Measurements from ENCODE around the gene VPS18. TPM values are rescaled to one million over a fixed set of nuclear protein-coding genes. Genes with fewer than 3 reads are reported as not detected.

Gene VPS18, protein sequence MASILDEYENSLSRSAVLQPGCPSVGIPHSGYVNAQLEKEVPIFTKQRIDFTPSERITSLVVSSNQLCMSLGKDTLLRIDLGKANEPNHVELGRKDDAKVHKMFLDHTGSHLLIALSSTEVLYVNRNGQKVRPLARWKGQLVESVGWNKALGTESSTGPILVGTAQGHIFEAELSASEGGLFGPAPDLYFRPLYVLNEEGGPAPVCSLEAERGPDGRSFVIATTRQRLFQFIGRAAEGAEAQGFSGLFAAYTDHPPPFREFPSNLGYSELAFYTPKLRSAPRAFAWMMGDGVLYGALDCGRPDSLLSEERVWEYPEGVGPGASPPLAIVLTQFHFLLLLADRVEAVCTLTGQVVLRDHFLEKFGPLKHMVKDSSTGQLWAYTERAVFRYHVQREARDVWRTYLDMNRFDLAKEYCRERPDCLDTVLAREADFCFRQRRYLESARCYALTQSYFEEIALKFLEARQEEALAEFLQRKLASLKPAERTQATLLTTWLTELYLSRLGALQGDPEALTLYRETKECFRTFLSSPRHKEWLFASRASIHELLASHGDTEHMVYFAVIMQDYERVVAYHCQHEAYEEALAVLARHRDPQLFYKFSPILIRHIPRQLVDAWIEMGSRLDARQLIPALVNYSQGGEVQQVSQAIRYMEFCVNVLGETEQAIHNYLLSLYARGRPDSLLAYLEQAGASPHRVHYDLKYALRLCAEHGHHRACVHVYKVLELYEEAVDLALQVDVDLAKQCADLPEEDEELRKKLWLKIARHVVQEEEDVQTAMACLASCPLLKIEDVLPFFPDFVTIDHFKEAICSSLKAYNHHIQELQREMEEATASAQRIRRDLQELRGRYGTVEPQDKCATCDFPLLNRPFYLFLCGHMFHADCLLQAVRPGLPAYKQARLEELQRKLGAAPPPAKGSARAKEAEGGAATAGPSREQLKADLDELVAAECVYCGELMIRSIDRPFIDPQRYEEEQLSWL
- total RNA-seq: 38.9 and 42.8 TPM in 2 replicates

DNA sequence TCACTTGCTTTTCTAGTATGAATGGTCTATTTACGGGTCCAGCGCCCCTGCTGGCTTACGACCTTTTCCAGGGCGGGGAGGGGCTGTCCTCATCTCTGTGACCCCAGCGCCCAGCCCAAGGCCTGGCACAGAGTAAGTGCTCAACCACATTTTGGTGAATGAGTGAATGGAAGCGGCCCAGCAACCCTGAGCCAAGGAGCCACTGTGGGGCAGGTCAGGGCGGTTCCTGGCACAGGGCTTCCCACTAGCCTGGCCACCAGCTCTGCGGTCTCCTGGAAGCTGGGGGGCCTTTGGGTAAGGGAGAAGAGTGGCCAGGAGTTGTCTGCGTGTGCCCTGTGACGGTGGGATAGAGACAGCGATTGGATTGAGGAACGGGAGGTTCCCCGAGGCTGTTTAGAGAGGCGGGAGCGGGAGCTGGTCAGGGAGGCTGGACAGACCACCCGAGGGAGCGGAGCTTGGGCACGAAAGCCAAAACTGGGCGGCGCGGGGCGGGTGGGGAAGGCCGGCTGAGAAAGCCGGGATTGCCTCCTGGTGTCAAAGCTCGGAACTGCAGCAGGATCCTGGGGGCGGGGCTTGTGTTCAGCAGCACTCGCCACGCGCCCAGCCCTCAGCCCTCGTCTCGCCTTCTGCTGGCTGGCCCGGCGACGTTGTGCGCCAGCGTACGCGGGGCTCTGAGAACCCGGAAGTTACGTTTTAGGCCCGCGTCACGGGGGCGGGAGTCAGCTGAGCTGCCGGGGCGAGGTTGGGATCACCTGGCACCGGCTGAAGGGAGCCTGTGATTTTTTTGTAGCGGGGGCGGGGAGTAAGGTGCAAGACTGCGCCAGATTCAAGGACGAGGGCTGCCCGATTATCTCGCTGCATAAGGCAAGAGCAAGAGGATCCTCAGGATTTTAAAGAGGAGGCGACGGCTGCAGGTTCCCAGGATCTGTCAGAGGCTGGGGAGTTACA is at the start of gene VPS18:
Gene VPS18, plus strand, starts transcription at position 718 of the 948 bp plus-strand sequence. CDS start 319 bp downstream, outside the sequence.

DNA sequence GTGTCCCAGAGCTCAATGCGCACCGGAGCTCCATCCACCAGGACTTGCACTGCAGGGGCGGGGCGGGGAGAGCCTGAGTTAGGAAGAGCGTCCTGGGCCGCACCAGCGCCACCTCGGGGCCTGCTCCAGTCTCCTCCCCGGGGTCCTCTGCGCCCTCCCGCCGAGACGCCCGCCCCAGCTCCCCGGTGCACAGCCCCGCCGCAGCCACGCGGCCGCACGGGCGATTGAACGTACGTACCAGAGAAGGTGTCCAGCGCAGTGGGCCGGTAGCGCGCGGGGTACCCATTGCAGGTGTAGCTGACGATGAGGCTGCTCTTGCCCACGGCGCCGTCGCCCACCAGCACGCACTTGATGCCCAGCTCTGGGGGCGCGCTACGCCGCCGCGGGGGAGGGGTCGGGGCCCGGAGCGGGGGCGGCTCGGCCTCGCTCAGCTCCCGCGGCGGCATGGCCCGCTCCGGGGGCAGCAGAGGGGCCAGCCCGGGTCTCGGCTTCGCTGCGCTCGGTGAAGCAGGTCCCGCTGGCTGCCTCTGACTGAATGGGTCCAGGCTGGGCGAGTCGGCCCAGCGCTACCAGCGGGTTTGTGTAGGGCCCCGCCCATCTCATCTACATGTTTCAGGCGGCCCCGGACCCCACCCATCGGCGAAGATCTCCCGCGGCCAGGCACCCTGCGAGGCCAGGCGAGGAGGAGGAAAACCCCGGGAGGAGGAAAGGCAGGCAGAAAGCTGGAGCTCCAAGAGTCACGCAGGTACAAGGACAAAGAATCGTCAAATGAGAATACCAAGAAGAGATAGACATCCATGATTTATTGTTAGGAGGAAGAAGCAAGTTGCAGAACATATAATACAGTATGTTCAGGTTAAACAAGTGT is 20.3 kb upstream of the VPS18 start, which contains the start of gene RHOV:
Gene RHOV, minus strand, starts transcription at position 541 of the 868 bp plus-strand sequence. Its CDS starts 95 bp downstream, at position 446.

DNA sequence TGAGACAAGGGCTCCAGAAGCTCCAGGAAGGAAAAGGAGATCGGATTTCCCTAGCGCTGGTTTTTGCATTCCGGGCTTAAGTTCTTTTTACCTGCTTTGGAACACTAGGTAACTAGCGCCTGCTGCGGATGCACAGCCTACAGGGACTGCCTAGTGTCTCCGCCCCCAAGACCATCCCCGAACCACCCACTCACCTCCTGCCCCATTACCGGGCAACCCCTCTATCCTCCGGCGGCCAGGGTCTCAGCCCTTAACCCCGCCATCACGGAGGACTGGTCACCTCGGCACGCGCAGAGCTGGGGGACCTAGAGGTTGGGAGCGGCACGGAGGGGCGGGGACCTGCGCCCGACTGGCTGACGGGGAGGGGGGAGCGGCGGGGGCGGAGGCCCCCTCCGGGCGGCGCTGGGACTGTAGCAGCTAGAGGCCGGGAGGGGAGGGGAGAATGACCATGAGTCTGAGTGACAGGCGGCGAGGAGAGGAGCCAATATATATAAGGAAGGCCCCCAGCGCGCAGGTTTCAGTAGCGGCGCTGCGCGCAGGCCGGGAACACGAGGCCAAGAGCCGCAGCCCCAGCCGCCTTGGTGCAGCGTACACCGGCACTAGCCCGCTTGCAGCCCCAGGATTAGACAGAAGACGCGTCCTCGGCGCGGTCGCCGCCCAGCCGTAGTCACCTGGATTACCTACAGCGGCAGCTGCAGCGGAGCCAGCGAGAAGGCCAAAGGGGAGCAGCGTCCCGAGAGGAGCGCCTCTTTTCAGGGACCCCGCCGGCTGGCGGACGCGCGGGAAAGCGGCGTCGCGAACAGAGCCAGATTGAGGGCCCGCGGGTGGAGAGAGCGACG is 34.8 kb downstream of the VPS18 start, which contains the start of gene DLL4:
Gene DLL4, plus strand, starts transcription at position 520 of the 839 bp plus-strand sequence. CDS start 329 bp downstream, outside the sequence.

DNA sequence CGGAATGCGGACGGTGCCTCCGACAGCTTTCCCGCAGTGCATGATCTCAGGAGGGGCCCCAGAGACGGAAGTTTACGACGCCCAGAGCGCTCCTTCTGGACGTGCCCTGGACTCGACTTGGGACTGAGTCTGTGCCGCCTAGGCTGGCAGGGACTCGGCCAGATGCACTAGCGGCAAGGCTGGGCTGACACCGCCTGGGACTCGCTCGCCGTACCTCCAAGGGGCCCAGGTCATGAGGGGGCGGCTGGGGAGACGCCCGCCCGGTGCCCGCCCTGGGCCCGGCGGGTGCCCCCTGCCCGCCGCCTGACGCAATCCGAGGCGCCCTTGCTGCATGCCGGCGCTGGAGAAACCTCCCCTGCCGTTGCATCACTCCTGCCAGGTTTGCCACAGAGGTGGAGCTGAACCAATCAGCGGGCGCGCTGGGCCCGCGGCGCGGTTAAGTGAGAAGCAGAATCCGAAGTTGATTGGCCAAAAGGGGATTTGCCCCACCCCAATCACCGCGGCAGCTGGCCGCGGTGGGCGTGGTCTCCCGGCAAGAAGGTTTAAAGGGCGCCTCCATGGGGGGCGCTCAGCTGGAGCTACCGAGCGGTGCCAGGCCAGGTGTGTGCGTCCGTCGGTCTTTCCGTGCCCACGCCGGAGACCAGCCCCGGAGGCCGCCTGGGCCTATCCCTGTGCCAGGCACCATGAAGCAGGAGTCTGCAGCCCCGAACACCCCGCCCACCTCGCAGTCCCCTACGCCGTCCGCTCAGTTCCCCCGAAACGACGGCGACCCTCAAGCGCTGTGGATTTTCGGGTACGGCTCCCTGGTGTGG is 58.9 kb downstream of the VPS18 start, which contains the start of gene CHAC1:
Gene CHAC1, plus strand, starts transcription at position 571 of the 812 bp plus-strand sequence. Its CDS starts 113 bp downstream, at position 684.

Small RNA genes lying within 50 kb of the gene (small RNA-seq; reads per million reads assigned to genes)
- gene AC025166.1: not detected
- gene ISCA1P4: not detected

Other genes starting within 250 kb of the VPS18 start
- 4.0 and 4.5 TPM in 2 replicates for gene RAD51, start 199.3 kb upstream of the VPS18 start, total RNA-seq
- gene RMDN3, start 139.2 kb upstream of the VPS18 start, total RNA-seq: 11.5 and 13.2 TPM in 2 replicates
- gene GCHFR, start 130.4 kb upstream of the VPS18 start, total RNA-seq: 0.37 and 0.78 TPM in 2 replicates
- gene C15orf62, start 124.5 kb upstream of the VPS18 start, total RNA-seq: not detected in 2 replicates
- gene ZFYVE19, start 87.4 kb upstream of the VPS18 start, total RNA-seq: 13.9 and 16.9 TPM in 2 replicates
- gene DNAJC17, start 87.0 kb upstream of the VPS18 start, total RNA-seq: 20.5 and 29.0 TPM in 2 replicates
- not detected in 2 replicates for gene PPP1R14D, start 65.7 kb upstream of the VPS18 start, total RNA-seq
- gene SPINT1, start 50.4 kb upstream of the VPS18 start, total RNA-seq: under 0.01 TPM in 1 of 2 replicates, not detected in the other
- not detected in 2 replicates for gene RHOV, start 20.2 kb upstream of the VPS18 start, total RNA-seq
- not detected in 2 replicates for gene DLL4, start 34.9 kb downstream of the VPS18 start, total RNA-seq
- 1.8 TPM in 2 replicates for gene CHAC1, start 59.0 kb downstream of the VPS18 start, total RNA-seq
- 20.6 and 26.4 TPM in 2 replicates for gene INO80, start 221.8 kb downstream of the VPS18 start, total RNA-seq